CD4-positive, alpha-beta T cell (primary cell): ENCODE results near the gene AGBL4. TPM values are rescaled to one million over a fixed set of nuclear protein-coding genes. Genes with fewer than 3 reads are reported as not detected.

Source experiments
- ATAC-seq: fragments of 200-7000 bp; cut with Tn5 transposase; one replicate; pipeline ENCODE4 v1.10.0; 2022; ENCODE audit warnings: mild to moderate bottlenecking; ENCODE audit not compliant: poor library complexity
- CTCF ChIA-PET: fragments of 350-600 bp; sonication (Branson Sonifier 250); formaldehyde crosslinking; loops from one replicate; lab custom pipeline; 2021; ENCODE audit warnings: antibody characterized with exemption, inconsistent platforms; lab: Charles Lee
- POLR2A ChIA-PET: fragments of 350-600 bp; sonication (Branson Sonifier 250); formaldehyde crosslinking; loops from one replicate; lab custom pipeline; 2021; ENCODE audit warnings: antibody characterized with exemption, inconsistent platforms; lab: Charles Lee
- DNase-seq, 14 experiments: peaks; one replicate each; pipeline ENCODE4 v3.0.0-alpha.2; 2013 to 2020; ENCODE audit warnings: mixed read lengths in 2 of 14
- H3K27ac ChIP-seq, 2 donors: one replicate each; pipeline versions ENCODE4 v1.5.1 to v1.7.0; 2013; ENCODE audit warnings: low read length in 2 of 2, low read depth in 1 of 2, mild to moderate bottlenecking in 1 of 2
- H3K27me3 ChIP-seq, 2 experiments: 1 replicate in 1 of 2; 2 replicates in 1 of 2; pipeline versions ENCODE4 v1.6.1 to v1.7.0; 2013; ENCODE audit warnings: low read length in 2 of 2, control low read depth in 1 of 2, mild to moderate bottlenecking in 1 of 2, moderate library complexity in 1 of 2; ENCODE audit not compliant: insufficient read depth in 2 of 2, control insufficient read depth in 1 of 2
- H3K36me3 ChIP-seq: one replicate; pipeline ENCODE4 v1.6.1; 2013; ENCODE audit warnings: low read length, control low read depth; ENCODE audit not compliant: insufficient read depth
- H3K4me1 ChIP-seq: one replicate; pipeline ENCODE4 v1.6.1; 2013; ENCODE audit warnings: low read length, control low read depth; ENCODE audit not compliant: insufficient read depth
- H3K4me3 ChIP-seq: one replicate; pipeline ENCODE4 v1.5.1; 2013; ENCODE audit warnings: mild to moderate bottlenecking, low read length, moderate library complexity
- H3K9me3 ChIP-seq, 2 experiments: 1 replicate in 1 of 2; 2 replicates in 1 of 2; pipeline versions ENCODE4 v1.6.1 to v1.7.0; 2013; ENCODE audit warnings: low read length in 2 of 2, mild to moderate bottlenecking in 2 of 2, control low read depth in 1 of 2, moderate library complexity in 1 of 2; ENCODE audit not compliant: control insufficient read depth in 1 of 2, insufficient read depth in 1 of 2
- H3K27ac Mint-ChIP-seq: one replicate; pipeline ENCODE4 v1.8.0; 2020; ENCODE audit warnings: mixed read lengths
- H3K27me3 Mint-ChIP-seq: one replicate; pipeline ENCODE4 v1.8.0; 2021; ENCODE audit warnings: mixed read lengths
- H3K36me3 Mint-ChIP-seq: one replicate; pipeline ENCODE4 v1.8.0; 2021; ENCODE audit warnings: low read depth, mixed read lengths
- H3K4me1 Mint-ChIP-seq: one replicate; pipeline ENCODE4 v1.8.0; 2021; ENCODE audit warnings: low read depth, mixed read lengths
- H3K4me3 Mint-ChIP-seq: one replicate; pipeline ENCODE4 v1.8.0; 2020; ENCODE audit warnings: mild to moderate bottlenecking, mixed read lengths
- H3K9me3 Mint-ChIP-seq: one replicate; pipeline ENCODE4 v1.8.0; 2020; ENCODE audit warnings: mixed read lengths
- intact Hi-C, 2 experiments: fragments of 100-400 bp; cut with DNase I in 1 of 2; cut with micrococcal nuclease in 1 of 2; formaldehyde crosslinking; loops; one replicate each; pipeline versions ENCODE4 v1.15.1 to v1.9.0; 2023 to 2025; cut with DNase I, micrococcal nuclease
- total RNA-seq, 174 experiments: library from RNA in 2 of 174; stranded (reverse) in 2 of 174; gene quantifications; one replicate each; pipeline ENCODE4 v1.2.3 and lab custom pipeline; 2021 to 2026
- TF ChIP-seq, protein P1 (sequence below): fragments of 200-600 bp; IDR thresholded peaks from one replicate; pipeline ENCODE4 v1.8.0; 2022; ENCODE audit warnings: antibody characterized with exemption, mild to moderate bottlenecking

The AGBL4 gene
- total RNA-seq, 2 experiments from 2014 or later, result 0.11 TPM; not detected in 1

- no peak overlapping the region for H3K4me3 ChIP-seq
- no peaks in the 10 kb centered on the region for H3K36me3 ChIP-seq
- Mint-ChIP-seq H3K27ac (no peak overlapping the region), H3K4me3 (no peak overlapping the region), H3K4me1 (no peaks in the 10 kb centered on the region), H3K27me3 (peaks cover 4% of the 10 kb centered on the region), H3K36me3 (no peaks in the 10 kb centered on the region), H3K9me3 (no peaks in the 10 kb centered on the region)
- no peak for ATAC-seq
- no peaks in the 10 kb centered on the region for H3K9me3 ChIP-seq
- peaks cover 0 to 5% of the 10 kb centered on the region in 2 experiments for H3K27me3 ChIP-seq
- ChIA-PET CTCF (no interaction called here), POLR2A (no interaction called here)
- intact Hi-C loops, result no loop called here
- H3K27ac ChIP-seq, result no peak overlapping the region
- TF ChIP-seq, protein P1, sequence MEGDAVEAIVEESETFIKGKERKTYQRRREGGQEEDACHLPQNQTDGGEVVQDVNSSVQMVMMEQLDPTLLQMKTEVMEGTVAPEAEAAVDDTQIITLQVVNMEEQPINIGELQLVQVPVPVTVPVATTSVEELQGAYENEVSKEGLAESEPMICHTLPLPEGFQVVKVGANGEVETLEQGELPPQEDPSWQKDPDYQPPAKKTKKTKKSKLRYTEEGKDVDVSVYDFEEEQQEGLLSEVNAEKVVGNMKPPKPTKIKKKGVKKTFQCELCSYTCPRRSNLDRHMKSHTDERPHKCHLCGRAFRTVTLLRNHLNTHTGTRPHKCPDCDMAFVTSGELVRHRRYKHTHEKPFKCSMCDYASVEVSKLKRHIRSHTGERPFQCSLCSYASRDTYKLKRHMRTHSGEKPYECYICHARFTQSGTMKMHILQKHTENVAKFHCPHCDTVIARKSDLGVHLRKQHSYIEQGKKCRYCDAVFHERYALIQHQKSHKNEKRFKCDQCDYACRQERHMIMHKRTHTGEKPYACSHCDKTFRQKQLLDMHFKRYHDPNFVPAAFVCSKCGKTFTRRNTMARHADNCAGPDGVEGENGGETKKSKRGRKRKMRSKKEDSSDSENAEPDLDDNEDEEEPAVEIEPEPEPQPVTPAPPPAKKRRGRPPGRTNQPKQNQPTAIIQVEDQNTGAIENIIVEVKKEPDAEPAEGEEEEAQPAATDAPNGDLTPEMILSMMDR, result no peak
- H3K4me1 ChIP-seq, result no peaks in the 10 kb centered on the region
- DNase-seq, result no peak
Observed at GRCh38 chr1:48882020-48882419, 1141.7 kb downstream of the AGBL4 start.

- DNase-seq (no peak), ATAC-seq (no peak)
- Histone ChIP-seq H3K4me3 (no peak overlapping the region), H3K4me1 (no peaks in the 10 kb centered on the region), H3K27ac (no peak overlapping the region), H3K9me3 (no peaks in the 10 kb centered on the region), H3K36me3 (no peaks in the 10 kb centered on the region), H3K27me3 (no peaks in the 10 kb centered on the region)
- peaks cover 3% of the 10 kb centered on the region for H3K27me3 Mint-ChIP-seq
- no peaks in the 10 kb centered on the region for H3K9me3 Mint-ChIP-seq
- no peaks in the 10 kb centered on the region for H3K36me3 Mint-ChIP-seq
- CTCF ChIA-PET, result no interaction called here
- POLR2A ChIA-PET, result no interaction called here
- H3K4me1 Mint-ChIP-seq, result no peaks in the 10 kb centered on the region
- no peak overlapping the region for H3K4me3 Mint-ChIP-seq
- intact Hi-C loops, result no loop called here
- H3K27ac Mint-ChIP-seq, result no peak overlapping the region
- TF ChIP-seq, protein P1, result no peak
Observed at GRCh38 chr1:48878191-48878940, 1145.4 kb downstream of the AGBL4 start.

DNA sequence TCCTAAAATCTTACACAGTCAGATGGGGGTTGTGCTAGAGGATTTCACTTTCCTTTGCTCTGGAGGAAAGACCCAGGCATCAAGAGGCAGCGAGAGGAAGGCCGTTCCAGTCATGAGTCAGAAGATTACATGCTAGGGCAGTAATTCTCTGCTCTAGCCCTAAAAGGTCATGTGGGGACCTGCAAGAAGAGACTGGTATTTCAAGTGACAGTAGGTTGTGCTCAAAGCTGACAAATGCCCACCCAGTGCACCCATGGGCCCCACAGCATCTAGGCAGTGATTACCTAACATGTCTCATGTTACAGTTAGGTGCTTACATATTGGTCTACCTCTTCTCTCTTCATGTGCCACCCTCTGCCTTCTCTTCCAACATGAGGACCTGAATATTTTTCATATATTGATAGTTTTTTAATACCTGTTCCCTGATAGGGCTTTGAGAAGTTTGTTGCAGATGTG is 1147.4 kb downstream of the AGBL4 start:
- Mint-ChIP-seq H3K36me3 (no peaks in the 10 kb centered on the region), H3K27ac (no peak overlapping the region), H3K4me1 (no peaks in the 10 kb centered on the region), H3K9me3 (no peaks in the 10 kb centered on the region), H3K4me3 (no peak overlapping the region), H3K27me3 (peaks cover 7% of the 10 kb centered on the region)
- no peaks in the 10 kb centered on the region for H3K27me3 ChIP-seq
- H3K4me3 ChIP-seq, result no peak overlapping the region
- no peaks in the 10 kb centered on the region for H3K9me3 ChIP-seq
- POLR2A ChIA-PET, result no interaction called here
- DNase-seq (no peak), ATAC-seq (no peak)
- CTCF ChIA-PET, result no interaction called here
- TF ChIP-seq, protein P1, result no peak
- intact Hi-C loops, result no loop called here
- no peaks in the 10 kb centered on the region for H3K36me3 ChIP-seq
- H3K27ac ChIP-seq, result no peak overlapping the region
- H3K4me1 ChIP-seq, result no peaks in the 10 kb centered on the region
